Kidney epithelial cell (primary cell): ENCODE data around the gene ARFIP1. TPM values are rescaled to one million over a fixed set of nuclear protein-coding genes. Genes with fewer than 3 reads are reported as not detected.

Experiments used
- DNase-seq: peaks from one replicate; pipeline ENCODE4 v3.0.0-alpha.2; 2010; ENCODE audit warnings: low read depth
- H3K27me3 ChIP-seq: 2 replicates; pipeline ENCODE4 v1.6.0; 2011; ENCODE audit warnings: low read length; ENCODE audit not compliant: control insufficient read depth, insufficient read depth
- H3K36me3 ChIP-seq: 2 replicates; pipeline ENCODE4 v1.5.1; 2011; ENCODE audit warnings: low read length; ENCODE audit not compliant: control insufficient read depth, insufficient read depth
- H3K4me3 ChIP-seq: 2 replicates; pipeline ENCODE4 v1.5.1; 2011; ENCODE audit warnings: low read depth, mild to moderate bottlenecking, control low read depth, low read length
- total RNA-seq: library from RNA; depleted of rRNA; stranded (reverse); fragments of >200 nt; gene quantifications from 2 replicates; pipeline ENCODE4 v1.2.3, GENCODE V29; 2015
- TF ChIP-seq, protein P1 (sequence below): IDR thresholded peaks from 2 replicates; pipeline ENCODE4 v1.5.1; 2011; ENCODE audit warnings: mild to moderate bottlenecking, moderate library complexity, low read length, control low read depth, inconsistent platforms; ENCODE audit not compliant: insufficient read depth, poor library complexity, severe bottlenecking

The ARFIP1 gene
- total RNA-seq, 1 donor from 2014 or later, result 34.2 TPM

DNA sequence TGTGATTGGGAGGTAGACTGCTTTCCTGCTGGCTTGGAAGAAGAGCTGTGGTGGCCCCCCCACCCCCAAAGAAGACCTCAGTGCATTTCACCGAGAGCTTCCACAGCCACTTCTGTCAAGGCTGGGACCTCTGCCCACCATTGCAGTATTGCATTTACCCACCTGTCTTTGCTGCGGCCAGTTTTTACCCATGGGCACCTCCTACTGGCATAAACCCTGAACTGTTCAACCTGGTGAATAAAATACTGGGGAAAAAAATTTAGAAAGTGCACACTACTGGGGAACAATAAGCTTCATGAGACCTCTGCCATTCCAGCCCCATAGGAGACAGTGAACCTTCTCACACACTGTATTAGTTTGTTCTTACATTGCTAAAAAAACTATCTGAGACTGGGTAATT lies 40.3 kb downstream of the ARFIP1 start:
- DNase-seq, result no peak
- Histone ChIP-seq H3K27me3 (no peaks in the 10 kb centered on the region), H3K4me3 (no peak overlapping the region), H3K36me3 (no peaks in the 10 kb centered on the region)
- TF ChIP-seq, protein P1, sequence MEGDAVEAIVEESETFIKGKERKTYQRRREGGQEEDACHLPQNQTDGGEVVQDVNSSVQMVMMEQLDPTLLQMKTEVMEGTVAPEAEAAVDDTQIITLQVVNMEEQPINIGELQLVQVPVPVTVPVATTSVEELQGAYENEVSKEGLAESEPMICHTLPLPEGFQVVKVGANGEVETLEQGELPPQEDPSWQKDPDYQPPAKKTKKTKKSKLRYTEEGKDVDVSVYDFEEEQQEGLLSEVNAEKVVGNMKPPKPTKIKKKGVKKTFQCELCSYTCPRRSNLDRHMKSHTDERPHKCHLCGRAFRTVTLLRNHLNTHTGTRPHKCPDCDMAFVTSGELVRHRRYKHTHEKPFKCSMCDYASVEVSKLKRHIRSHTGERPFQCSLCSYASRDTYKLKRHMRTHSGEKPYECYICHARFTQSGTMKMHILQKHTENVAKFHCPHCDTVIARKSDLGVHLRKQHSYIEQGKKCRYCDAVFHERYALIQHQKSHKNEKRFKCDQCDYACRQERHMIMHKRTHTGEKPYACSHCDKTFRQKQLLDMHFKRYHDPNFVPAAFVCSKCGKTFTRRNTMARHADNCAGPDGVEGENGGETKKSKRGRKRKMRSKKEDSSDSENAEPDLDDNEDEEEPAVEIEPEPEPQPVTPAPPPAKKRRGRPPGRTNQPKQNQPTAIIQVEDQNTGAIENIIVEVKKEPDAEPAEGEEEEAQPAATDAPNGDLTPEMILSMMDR, result no peak

DNA sequence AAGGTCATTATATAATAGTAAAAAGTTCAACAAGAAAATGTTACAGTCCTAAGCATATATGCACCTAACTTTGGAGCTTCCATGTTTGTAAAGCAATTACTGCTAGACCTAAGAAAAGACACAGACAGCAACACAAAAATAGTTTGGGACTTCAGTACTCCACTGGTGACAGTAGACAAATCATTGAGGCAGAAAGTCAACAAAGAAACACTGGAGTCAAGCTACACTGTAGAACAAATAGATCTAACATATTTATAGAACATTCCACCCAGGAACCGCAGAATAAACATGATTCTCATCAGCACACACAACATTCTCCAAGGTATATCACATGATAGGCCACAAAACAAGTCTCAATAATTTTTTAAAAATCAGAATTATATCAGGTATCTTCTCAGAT lies 42.6 kb downstream of the ARFIP1 start:
- Histone ChIP-seq H3K4me3 (no peak overlapping the region), H3K36me3 (no peaks in the 10 kb centered on the region), H3K27me3 (no peaks in the 10 kb centered on the region)
- TF ChIP-seq, protein P1, result no peak
- DNase-seq, result no peak

DNA sequence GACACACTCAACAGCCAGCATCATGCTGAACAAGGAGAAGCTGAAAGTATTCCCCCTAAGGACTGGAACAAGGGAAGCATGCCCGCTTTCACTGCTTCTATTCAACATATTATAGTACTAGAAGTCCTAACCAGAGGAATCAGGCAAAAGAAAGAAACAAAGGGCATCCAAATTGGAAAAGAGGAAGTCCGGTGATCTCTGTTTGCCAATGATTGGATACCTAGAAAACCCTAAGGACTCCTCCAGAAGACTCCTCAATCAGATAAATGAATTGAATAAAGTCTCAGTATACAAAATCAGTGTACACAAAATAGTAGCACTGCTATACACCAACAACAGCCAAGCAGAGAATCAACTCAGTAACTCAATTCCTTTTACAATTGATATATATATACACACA lies 44.8 kb downstream of the ARFIP1 start:
- Histone ChIP-seq H3K4me3 (no peak overlapping the region), H3K27me3 (no peaks in the 10 kb centered on the region), H3K36me3 (no peaks in the 10 kb centered on the region)
- DNase-seq, result no peak
- TF ChIP-seq, protein P1, result no peak

DNA sequence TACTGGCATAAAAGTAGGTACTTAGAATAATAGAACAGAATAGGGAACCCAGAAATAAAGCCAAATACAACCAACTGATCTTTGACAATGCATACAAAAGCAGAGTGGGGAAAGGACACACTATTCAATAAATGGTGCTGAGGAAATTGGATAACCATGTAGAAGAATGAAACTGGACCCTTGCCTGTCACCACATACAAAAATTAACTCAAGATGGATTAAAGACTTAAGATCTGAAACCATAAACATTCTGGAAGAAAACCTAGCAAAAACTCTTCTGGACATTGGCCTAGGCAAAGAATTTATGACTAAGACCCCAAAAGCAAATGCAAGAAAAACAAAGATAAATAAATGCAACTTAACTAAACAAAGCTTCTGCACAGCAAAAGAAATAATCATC lies 45.6 kb downstream of the ARFIP1 start:
- Histone ChIP-seq H3K27me3 (no peaks in the 10 kb centered on the region), H3K4me3 (no peak overlapping the region), H3K36me3 (no peaks in the 10 kb centered on the region)
- no peak for DNase-seq
- TF ChIP-seq, protein P1, result no peak

DNA sequence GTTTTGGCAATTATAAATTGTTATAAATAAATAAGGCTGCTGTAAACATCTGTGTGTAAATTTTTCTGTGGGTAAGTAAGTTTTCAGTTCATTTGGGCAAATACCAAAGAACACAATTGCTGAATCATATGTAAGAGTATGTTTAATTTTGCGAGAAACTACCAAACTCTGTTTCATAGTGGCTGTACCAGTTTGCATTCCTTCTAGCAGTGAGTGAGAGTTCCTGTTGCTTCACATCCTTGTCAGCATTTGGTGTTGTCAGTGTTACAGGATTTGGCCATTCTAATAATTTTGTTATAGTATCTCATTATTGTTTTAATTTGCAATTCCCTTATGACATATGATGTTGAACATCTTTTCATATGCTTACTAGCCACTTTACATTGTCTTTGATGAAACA lies 48.4 kb downstream of the ARFIP1 start:
- DNase-seq, result no peak
- Histone ChIP-seq H3K36me3 (no peaks in the 10 kb centered on the region), H3K4me3 (no peak overlapping the region), H3K27me3 (no peaks in the 10 kb centered on the region)
- TF ChIP-seq, protein P1, result no peak

DNA sequence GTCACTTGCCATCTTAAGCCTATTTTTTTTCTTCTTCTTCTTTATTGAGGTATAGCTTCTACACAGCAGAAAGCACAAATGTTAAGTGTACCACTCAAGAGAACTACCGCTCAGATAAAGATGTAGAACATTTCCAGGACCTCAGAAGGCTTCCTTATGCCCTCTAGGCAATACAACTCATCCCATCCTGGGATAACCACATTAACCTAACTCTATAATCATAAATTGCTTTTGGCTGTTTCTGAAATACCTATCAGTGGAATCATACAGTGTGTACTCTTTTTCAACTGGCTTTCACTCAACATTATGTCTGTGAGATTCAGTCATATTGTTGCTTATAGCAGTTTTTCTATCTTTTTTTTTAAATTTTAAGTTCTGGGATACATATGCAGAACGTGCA lies 51.7 kb downstream of the ARFIP1 start:
- Histone ChIP-seq H3K27me3 (no peaks in the 10 kb centered on the region), H3K4me3 (no peak overlapping the region), H3K36me3 (peaks cover 1% of the 10 kb centered on the region)
- TF ChIP-seq, protein P1, result no peak
- DNase-seq, result no peak
